22Rv1 (cell line): ENCODE results near the gene B4GALT2.

Experiments used
- H3K27ac ChIP-seq: fragments of 450-650 bp; 2 replicates; pipeline ENCODE4 v1.5.1; 2017
- CTCF ChIP-seq: fragments of 450-650 bp; IDR thresholded peaks from 2 replicates; pipeline ENCODE4 v1.5.1; 2017; ENCODE audit warnings: mild to moderate bottlenecking
- ZFX ChIP-seq: fragments of 450-650 bp; IDR thresholded peaks from 2 replicates; pipeline ENCODE4 v1.6.1; 2017; ENCODE audit warnings: antibody characterized with exemption, borderline replicate concordance

B4GALT2 gene

GRCh38 chr1:43934101-43934985, 44.7 kb upstream of the B4GALT2 start:
- peak; percentile 85 for TF ChIP-seq CTCF
- no peak for TF ChIP-seq ZFX
- peak overlapping the region; percentile 92 for H3K27ac ChIP-seq

DNA sequence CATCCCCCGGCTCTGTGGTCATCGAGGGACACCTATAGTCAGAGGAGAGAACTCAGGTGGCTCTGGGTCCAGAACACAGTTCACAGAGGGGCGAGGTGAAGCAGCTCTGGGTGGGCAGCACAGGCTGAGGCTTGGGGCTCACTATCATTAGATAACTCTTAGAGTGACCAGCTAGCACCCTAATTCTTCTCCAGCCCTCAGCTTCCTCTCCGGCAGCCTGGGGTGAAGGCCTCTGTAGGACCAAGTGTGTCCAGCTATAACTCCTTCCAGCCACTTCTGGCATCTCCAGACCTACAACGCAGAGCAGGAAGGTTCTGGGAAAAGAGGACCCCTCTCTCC, 44.1 kb upstream of the B4GALT2 start:
- no peak; the same call in 1 of the 2 replicates for TF ChIP-seq CTCF
- no peak for TF ChIP-seq ZFX
- peak overlapping the region; percentile 92 for H3K27ac ChIP-seq

- TF ChIP-seq CTCF (no peak), ZFX (no peak)
These were observed 43.1 kb upstream of the B4GALT2 start for GRCh38 chr1:43935711-43936427.

DNA sequence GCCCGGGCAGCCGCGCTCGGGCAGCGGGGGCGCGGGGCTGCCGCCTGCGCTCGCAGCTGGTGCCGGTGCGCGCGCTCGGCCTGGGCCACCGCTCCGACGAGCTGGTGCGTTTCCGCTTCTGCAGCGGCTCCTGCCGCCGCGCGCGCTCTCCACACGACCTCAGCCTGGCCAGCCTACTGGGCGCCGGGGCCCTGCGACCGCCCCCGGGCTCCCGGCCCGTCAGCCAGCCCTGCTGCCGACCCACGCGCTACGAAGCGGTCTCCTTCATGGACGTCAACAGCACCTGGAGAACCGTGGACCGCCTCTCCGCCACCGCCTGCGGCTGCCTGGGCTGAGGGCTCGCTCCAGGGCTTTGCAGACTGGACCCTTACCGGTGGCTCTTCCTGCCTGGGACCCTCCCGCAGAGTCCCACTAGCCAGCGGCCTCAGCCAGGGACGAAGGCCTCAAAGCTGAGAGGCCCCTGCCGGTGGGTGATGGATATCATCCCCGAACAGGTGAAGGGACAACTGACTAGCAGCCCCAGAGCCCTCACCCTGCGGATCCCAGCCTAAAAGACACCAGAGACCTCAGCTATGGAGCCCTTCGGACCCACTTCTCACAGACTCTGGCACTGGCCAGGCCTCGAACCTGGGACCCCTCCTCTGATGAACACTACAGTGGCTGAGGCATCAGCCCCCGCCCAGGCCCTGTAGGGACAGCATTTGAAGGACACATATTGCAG, 42.4 kb upstream of the B4GALT2 start:
- peak overlapping the region; percentile 92 for H3K27ac ChIP-seq
- TF ChIP-seq CTCF (peak; percentile 54), ZFX (no peak)

More at GRCh38 chr1:43935711-43936427, 43.1 kb upstream of the B4GALT2 start:
- H3K27ac ChIP-seq, result peak overlapping the region; percentile 92

- peak overlapping the region; percentile 92 for H3K27ac ChIP-seq
- no peak for TF ChIP-seq CTCF
- TF ChIP-seq ZFX, result no peak
These were observed 41.7 kb upstream of the B4GALT2 start for GRCh38 chr1:43937179-43937865.

DNA sequence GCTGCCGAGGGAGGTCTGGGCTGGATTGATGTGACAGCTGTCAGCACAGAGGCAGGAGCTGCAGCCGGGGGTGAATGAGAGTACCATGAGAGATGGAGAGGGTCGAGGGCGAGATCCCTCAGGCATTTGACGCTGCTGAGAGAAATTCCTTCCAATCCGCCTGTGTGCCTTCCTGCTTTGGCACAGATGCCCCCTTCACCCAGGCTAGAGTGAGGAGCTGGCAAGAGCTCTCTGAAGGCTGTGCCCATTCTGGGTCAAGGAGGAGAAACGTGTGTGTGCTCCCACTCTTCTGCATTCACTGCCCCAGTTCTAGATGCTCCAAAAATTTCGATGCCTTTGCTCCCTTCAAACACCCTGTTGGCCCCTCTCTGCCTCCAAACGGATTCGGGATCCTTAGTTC, 40.6 kb upstream of the B4GALT2 start:
- no peak overlapping the region for H3K27ac ChIP-seq
- TF ChIP-seq CTCF (no peak), ZFX (no peak)
